Astrocyte of the spinal cord (primary cell): Measurements from ENCODE around the gene NR2F1.

Experiments
- DNase-seq: peaks from one replicate; pipeline ENCODE4 v3.0.0; 2011; ENCODE audit warnings: low read depth, low spot score
- H3K4me3 ChIP-seq: 2 replicates; pipeline ENCODE4 v1.5.1; 2011; ENCODE audit warnings: low read depth, mild to moderate bottlenecking, low read length, moderate library complexity
- in situ Hi-C: cut with HindIII; loops from 2 replicates; pipeline ENCODE4 v1.10.0; 2017; ENCODE audit warnings: low sequenced_read_pairs
- TF ChIP-seq, protein P1 (sequence below): IDR thresholded peaks from 2 replicates; pipeline ENCODE4 v1.5.1; 2012; ENCODE audit warnings: low read depth, mild to moderate bottlenecking, low read length, inconsistent platforms

Gene NR2F1

DNA sequence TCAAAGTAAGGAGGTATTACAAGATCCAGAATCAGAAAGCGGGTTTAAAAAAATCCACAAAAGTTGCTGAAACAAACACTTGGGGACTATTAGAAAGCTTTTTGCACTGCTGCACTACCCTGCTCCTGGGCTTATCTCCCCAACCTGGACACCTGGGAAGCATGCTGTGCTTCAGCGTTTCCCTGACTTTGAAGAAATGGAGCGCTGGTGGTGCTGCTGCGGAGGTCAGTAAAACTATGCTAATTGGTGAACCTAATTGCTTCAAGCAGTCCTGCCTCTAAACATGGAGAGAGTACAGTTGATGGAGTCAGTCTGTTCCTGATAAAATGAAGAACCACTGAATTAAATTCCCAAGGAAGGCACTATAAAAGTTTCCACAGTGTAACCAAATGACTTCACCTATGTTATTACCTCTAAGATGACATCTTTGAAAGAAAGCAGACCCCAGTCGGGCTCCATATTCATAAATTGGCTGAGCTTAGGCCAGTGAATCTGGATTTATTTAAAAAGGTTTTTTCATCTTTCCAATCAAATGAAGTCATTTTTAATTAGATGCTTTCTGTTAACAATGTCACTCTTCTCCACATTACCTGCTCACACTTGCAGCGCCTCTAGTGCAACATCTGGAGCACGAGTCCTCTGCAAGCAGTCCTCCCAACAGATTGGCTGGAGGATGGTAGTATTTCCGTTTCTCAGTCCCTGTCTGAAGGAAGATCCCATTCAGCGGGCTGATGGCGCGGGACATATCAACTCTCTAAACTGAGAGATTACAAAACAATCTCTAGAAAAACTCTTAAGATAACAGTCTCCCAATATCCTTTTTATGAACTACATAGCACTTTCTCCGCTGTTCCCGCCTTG, 13.5 kb upstream of the NR2F1 start:
- DNase-seq = peak; percentile 21
- H3K4me3 ChIP-seq = no peak overlapping the region
- in situ Hi-C loops = no loop called here
- TF ChIP-seq, protein P1, sequence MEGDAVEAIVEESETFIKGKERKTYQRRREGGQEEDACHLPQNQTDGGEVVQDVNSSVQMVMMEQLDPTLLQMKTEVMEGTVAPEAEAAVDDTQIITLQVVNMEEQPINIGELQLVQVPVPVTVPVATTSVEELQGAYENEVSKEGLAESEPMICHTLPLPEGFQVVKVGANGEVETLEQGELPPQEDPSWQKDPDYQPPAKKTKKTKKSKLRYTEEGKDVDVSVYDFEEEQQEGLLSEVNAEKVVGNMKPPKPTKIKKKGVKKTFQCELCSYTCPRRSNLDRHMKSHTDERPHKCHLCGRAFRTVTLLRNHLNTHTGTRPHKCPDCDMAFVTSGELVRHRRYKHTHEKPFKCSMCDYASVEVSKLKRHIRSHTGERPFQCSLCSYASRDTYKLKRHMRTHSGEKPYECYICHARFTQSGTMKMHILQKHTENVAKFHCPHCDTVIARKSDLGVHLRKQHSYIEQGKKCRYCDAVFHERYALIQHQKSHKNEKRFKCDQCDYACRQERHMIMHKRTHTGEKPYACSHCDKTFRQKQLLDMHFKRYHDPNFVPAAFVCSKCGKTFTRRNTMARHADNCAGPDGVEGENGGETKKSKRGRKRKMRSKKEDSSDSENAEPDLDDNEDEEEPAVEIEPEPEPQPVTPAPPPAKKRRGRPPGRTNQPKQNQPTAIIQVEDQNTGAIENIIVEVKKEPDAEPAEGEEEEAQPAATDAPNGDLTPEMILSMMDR = no peak

GRCh38 chr5:93570294-93571113, 12.5 kb upstream of the NR2F1 start:
- no peak overlapping the region for H3K4me3 ChIP-seq
- TF ChIP-seq, protein P1 = no peak
- in situ Hi-C loops = no loop called here
- DNase-seq = peak; percentile 23

DNA sequence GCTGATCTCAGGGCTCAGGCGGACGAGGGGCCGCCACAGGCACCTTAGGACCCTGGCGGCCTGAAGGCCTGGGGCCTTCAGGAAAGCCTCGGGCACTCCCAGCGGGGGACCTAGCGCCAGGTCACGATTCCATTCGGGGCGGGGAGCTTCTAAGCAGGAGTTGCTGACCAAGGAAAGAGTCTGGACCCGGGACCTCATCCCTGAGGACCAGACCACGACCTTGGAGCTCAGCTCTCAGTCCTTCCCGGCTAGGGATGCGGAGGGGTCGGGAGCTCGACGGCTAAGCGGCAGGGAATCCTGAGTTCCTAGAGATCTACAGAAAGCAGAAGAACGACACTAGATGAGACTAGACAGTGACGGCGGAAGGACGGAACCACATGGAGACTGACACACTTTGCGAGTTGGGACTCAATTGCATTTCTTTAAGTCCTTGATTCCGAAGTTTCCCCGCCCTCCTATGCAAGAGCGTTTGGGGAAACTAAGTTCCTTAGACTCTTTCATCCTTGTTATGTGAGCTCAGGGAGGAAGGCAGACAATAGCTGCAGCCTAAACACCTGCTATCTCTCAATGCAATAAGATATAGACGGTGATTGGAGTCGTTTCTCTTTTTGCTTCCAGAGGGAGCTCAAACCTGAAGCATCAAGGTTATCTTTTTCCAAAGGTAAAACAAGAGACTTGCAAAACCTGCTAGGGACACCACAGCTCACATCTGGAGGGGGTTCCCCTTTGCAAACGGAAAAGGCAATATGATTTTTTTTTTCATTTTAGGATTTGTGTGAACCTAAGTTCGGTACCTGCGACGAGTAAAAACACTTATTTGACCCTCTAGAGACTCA, 11.7 kb upstream of the NR2F1 start:
- TF ChIP-seq, protein P1 = no peak
- DNase-seq = peak; percentile 36
- in situ Hi-C loops = no loop called here
- no peak overlapping the region for H3K4me3 ChIP-seq

DNA sequence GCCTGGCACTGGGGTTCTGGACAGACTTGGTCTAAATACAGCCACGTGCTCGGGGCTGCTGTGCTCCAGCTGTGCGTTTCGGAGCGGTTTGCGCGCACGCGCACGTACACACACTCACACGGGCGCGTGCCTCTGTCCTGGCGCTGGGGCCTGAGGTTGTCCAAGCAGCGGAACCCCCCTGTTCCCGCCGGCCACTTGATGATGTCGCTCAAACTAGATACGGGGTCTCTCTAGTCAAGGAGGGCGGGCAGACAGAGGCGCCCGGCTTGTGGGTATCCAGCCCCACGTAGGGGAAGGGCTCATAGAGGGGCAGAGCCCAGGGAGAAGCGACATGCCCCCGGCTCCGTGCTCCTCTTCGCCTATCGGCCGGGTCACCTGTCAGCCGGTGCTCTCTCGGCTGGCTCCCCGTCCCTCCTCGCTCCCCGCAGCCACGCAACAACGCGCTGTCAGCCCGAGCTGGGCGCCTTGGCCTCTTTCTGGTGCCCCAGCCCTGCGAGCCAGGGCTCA, 10.9 kb upstream of the NR2F1 start:
- in situ Hi-C loops = no loop called here
- TF ChIP-seq, protein P1 = no peak
- no peak overlapping the region for H3K4me3 ChIP-seq

GRCh38 chr5:93572608-93573353, 10.2 kb upstream of the NR2F1 start:
- in situ Hi-C loops = no loop called here
- DNase-seq = peak; percentile 68
- H3K4me3 ChIP-seq = peak overlapping the region; percentile 12
- TF ChIP-seq, protein P1 = no peak

More for the DNA sequence above, 10.9 kb upstream of the NR2F1 start:
- peak; percentile 38 for DNase-seq
